Body of pancreas (tissue), 4 donors: ENCODE data around the gene SPRR2F. TPM values are rescaled to one million over a fixed set of nuclear protein-coding genes. Genes with fewer than 3 reads are reported as not detected.
A peak's percentile ranks its signal among the peaks of the same experiment; 100 is the strongest.
"Not testable (repeated sequence)": the region's sequence is repeated elsewhere in the genome, so short reads cannot be mapped to it uniquely, and the experiment has no call there.

Experiments
- ATAC-seq: fragments of 150-250 bp; one replicate; pipeline ENCODE4 v1.9.1; 2016
- DNase-seq, 4 donors: peaks; one replicate each; pipeline ENCODE4 v3.0.0-alpha.2; 2019
- H3K27ac ChIP-seq, 4 donors: fragments of 200-600 bp; sonication (generic); 1 replicate in 3 of 4; 2 replicates in 1 of 4; pipeline versions ENCODE4 v1.5.1 to v1.6.1; 2016 to 2019; ENCODE audit warnings: mild to moderate bottlenecking in 1 of 4, mixed read lengths in 1 of 4, moderate library complexity in 1 of 4
- H3K27me3 ChIP-seq, 2 donors: fragments of 200-600 bp; sonication (generic); one replicate each; pipeline ENCODE4 v1.6.0; 2016; ENCODE audit warnings: mild to moderate bottlenecking in 1 of 2
- H3K36me3 ChIP-seq, 2 donors: fragments of 200-600 bp; sonication (generic); replicated peaks in 1 of 2; 2 replicates each; pipeline ENCODE4 v1.5.1; 2016; ENCODE audit warnings: low read depth in 2 of 2; ENCODE audit not compliant: insufficient read depth in 1 of 2
- H3K4me1 ChIP-seq: fragments of 200-600 bp; sonication (generic); one replicate; pipeline ENCODE4 v1.6.0; 2016
- H3K4me3 ChIP-seq, 2 donors: fragments of 200-600 bp; sonication (generic); 1 replicate in 1 of 2; 2 replicates in 1 of 2; pipeline ENCODE4 v1.5.1; 2016 to 2019
- H3K9me3 ChIP-seq, 3 donors: fragments of 200-600 bp; sonication (generic); 1 replicate in 2 of 3; 2 replicates in 1 of 3; pipeline ENCODE4 v1.5.1; 2016
- CTCF ChIP-seq, 7 experiments: fragments of 450-650 bp in 4 of 7; fragments of 200-600 bp in 3 of 7; sonication (generic) in 3 of 7; IDR thresholded peaks; one replicate each; pipeline ENCODE4 v1.5.1; 2016 to 2019; ENCODE audit warnings: antibody characterized with exemption in 7 of 7
- POLR2A ChIP-seq, 3 donors: fragments of 450-650 bp; IDR thresholded peaks; one replicate each; pipeline ENCODE4 v1.6.1; 2016; ENCODE audit warnings: antibody characterized with exemption in 3 of 3, mild to moderate bottlenecking in 2 of 3
- WGBS, 2 donors: methylation state at CpG; one replicate each; pipeline ENCODE4 v1.1.5; 2017; 5-methylcytosine and 5-hydroxymethylcytosine counted together
- intact Hi-C: fragments of 100-400 bp; cut with DNase I; formaldehyde crosslinking; loops from one replicate; pipeline ENCODE4 v1.15.1; 2023
- total RNA-seq, 2 donors: library from RNA; depleted of rRNA; stranded (reverse); fragments of >200 nt; gene quantifications; one replicate each; pipeline ENCODE4 v1.1.0, GENCODE V29; 2016

The SPRR2F gene
- total RNA-seq, 2 donors from 2014 or later, result 1.3 TPM; not detected in 1

- no peaks in the 10 kb centered on the region for H3K36me3 ChIP-seq
- no peaks in the 10 kb centered on the region for H3K9me3 ChIP-seq
- whole genome bisulfite sequencing, 2 donors, result 92% methylated on average over 1 of the region's 1 CpG
- intact Hi-C loops, result no loop called here
- H3K27ac ChIP-seq, result no peak overlapping the region
- H3K4me3 ChIP-seq, result no peak overlapping the region
- H3K4me1 ChIP-seq, result peaks cover 35% of the 10 kb centered on the region
- ATAC-seq, result no peak
- no peak for TF ChIP-seq CTCF (IDR thresholded peaks at IDR 0.05)
- no peak for TF ChIP-seq POLR2A (IDR thresholded peaks at IDR 0.05)
- DNase-seq, result no peak
- H3K27me3 ChIP-seq, result no peaks in the 10 kb centered on the region
These were observed 12.2 kb upstream of the SPRR2F start for GRCh38 chr1:153125536-153125935.

- H3K36me3 ChIP-seq, H3K27me3 ChIP-seq, intact Hi-C loops, DNase-seq, H3K4me3 ChIP-seq, H3K9me3 ChIP-seq, ATAC-seq: not testable (repeated sequence)
- WGBS, 2 donors, result 74 to 84% methylated on average over 8 of the region's 8 CpGs
- H3K27ac ChIP-seq, result peak overlapping the region; percentile 91 to 95 (median 94)
- peaks cover 50% of the 10 kb centered on the region for H3K4me1 ChIP-seq
These were observed 10.5 kb upstream of the SPRR2F start for GRCh38 chr1:153123793-153124192.

- H3K36me3 ChIP-seq, result no peaks in the 10 kb centered on the region
- intact Hi-C loops, result no loop called here
- peak overlapping the region; percentile 91 to 95 (median 94) for H3K27ac ChIP-seq
- peak; percentile 92 to 95 (median 94) for DNase-seq
- ATAC-seq, result peak; percentile 98
- peaks cover 59% of the 10 kb centered on the region for H3K4me1 ChIP-seq
- no peaks in the 10 kb centered on the region for H3K9me3 ChIP-seq
- TF ChIP-seq CTCF (IDR thresholded peaks at IDR 0.05) (no peak), POLR2A (IDR thresholded peaks at IDR 0.05) (peak in 2 of 3 donors; percentile 72 to 79)
- no peaks in the 10 kb centered on the region for H3K27me3 ChIP-seq
- 12 to 13% methylated on average over 3 of the region's 3 CpGs for WGBS, 2 donors
- H3K4me3 ChIP-seq, result no peak overlapping the region
These were observed 9.6 kb upstream of the SPRR2F start for GRCh38 chr1:153122831-153123421.

GRCh38 chr1:153120945-153121344, 7.6 kb upstream of the SPRR2F start:
- H3K36me3 ChIP-seq, result no peaks in the 10 kb centered on the region
- H3K27ac ChIP-seq, result peak overlapping the region in 3 of 4 donors; percentile 91 to 95 (median 94)
- intact Hi-C loops, result no loop called here
- TF ChIP-seq POLR2A (IDR thresholded peaks at IDR 0.05) (no peak), CTCF (IDR thresholded peaks at IDR 0.05) (no peak)
- H3K4me1 ChIP-seq, result peaks cover 65% of the 10 kb centered on the region
- no peaks in the 10 kb centered on the region for H3K9me3 ChIP-seq
- no peak overlapping the region for H3K4me3 ChIP-seq
- ATAC-seq (no peak), DNase-seq (no peak)
- H3K27me3 ChIP-seq, result no peaks in the 10 kb centered on the region

- no peak for TF ChIP-seq CTCF (IDR thresholded peaks at IDR 0.05)
- peak in 1 of 3 donors; percentile 30 for TF ChIP-seq POLR2A (IDR thresholded peaks at IDR 0.05)
- Histone ChIP-seq H3K4me3 (no peak overlapping the region), H3K36me3 (no peaks in the 10 kb centered on the region), H3K27ac (peak overlapping the region; percentile 20 to 95 (median 77)), H3K27me3 (no peaks in the 10 kb centered on the region), H3K9me3 (no peaks in the 10 kb centered on the region), H3K4me1 (peaks cover 65% of the 10 kb centered on the region)
- intact Hi-C loops, result no loop called here
- peak; percentile 70 for ATAC-seq
- peak; percentile 65 to 78 (median 71) for DNase-seq
- 6 to 9% methylated on average over 3 of the region's 3 CpGs for WGBS, 2 donors
These were observed 6.2 kb upstream of the SPRR2F start for GRCh38 chr1:153119491-153119971.

GRCh38 chr1:153115264-153115663, 1.9 kb upstream of the SPRR2F start:
- intact Hi-C loops, H3K36me3 ChIP-seq, H3K27me3 ChIP-seq, H3K27ac ChIP-seq, ATAC-seq, DNase-seq, H3K9me3 ChIP-seq, H3K4me3 ChIP-seq: not testable (repeated sequence)
- peaks cover 35% of the 10 kb centered on the region for H3K4me1 ChIP-seq

- 47 to 59% methylated on average over 5 of the region's 5 CpGs for WGBS, 2 donors
These were observed 862 bp downstream of the SPRR2F start for GRCh38 chr1:153112454-153112853.

More at GRCh38 chr1:153112454-153112853, 862 bp downstream of the SPRR2F start:
- H3K36me3 ChIP-seq, H3K4me1 ChIP-seq, ATAC-seq, H3K27me3 ChIP-seq, H3K27ac ChIP-seq, H3K9me3 ChIP-seq, H3K4me3 ChIP-seq, intact Hi-C loops, DNase-seq: not testable (repeated sequence)
